Activated CD8-positive, alpha-beta memory T cell treated with anti-CD3 and anti-CD28 coated beads for 4 hours (primary cell): Measurements from ENCODE around the gene CAMP.
"Not testable (repeated sequence)": the region's sequence is repeated elsewhere in the genome, so short reads cannot be mapped to it uniquely, and the experiment has no call there.

Source experiments
- DNase-seq, 2 donors: peaks; one replicate each; pipeline ENCODE4 v3.0.0-alpha.2; 2020; ENCODE audit warnings: low read depth in 2 of 2

CAMP gene

DNA sequence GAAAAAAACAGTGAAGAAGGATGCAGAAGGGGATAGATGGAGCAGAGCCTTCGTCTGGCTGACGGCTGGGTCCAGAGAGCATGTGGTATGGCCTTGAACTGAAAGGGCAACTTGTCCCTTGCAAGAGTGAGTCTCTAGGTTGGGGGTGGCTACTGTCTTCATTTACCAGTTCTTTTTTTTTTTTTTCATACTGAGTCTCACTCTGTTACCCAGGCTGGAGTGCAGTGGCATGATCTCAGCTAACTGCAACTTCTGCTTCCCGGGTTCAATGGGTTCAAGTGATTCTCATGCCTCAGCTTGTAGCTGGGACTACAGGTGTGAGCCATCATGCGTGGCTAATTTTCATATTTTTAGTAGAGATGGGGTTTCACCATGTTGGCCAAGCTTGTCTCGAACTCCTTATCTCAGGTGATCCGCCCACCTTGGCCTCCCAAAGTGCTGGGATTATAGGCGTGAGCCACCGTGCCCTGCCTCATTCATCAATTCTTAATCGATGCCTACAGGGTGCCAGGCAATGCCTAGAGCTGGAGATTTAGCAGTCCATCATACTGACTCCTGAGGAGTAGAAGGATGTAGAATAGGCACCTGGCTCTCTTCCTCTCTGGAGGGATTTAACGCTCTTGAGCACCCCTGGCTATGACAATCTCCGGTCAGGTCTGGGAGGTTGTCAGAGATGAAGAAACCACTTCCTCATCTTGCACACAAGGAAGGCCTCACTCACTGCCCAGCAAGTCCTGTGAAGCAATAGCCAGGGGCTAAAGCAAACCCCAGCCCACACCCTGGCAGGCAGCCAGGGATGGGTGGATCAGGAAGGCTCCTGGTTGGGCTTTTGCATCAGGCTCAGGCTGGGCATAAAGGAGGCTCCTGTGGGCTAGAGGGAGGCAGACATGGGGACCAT is at the start of gene CAMP:
CAMP (plus strand) TSS at position 880 of the 898 bp plus-strand sequence; CDS start at position 897, 17 bp downstream.
- no peak for DNase-seq

GRCh38 chr3:48178072-48178471 is 45.2 kb upstream of the CAMP start:
- no peak for DNase-seq

- DNase-seq = no peak
These were observed 43.3 kb upstream of the CAMP start for GRCh38 chr3:48180021-48180420.

DNA sequence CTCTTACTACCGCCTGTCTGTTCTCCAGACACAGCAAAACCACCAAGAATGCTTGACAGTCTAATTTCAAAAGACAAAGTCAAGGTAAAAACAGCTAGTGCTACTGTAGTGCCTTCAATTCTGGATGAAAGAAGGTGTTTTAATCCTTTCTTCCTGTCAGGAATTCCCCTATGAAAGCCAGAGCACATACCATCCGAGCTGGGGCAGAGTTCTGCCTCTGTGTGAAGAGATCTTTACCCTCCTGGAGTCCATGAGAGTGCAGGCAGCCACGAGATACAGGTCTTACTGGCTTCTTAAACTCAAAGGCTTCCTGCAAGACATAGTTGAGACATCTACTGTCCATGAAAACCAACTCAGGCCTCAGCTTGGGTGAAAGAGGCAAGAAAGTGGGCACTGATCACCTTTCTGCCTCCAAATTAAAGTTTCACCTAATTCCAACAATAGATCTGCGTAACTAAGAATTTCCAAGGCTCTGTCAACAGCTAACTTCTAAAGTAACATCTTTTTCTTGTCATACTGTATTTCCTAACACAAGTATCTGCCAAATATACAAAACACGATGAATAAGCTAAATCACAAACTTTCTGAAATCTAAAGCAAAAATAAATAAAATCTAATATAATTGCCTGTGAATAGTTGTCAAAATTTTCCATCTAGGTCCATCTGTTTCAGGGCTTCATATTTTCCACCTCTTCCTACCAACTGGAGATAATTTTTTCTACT is 42.6 kb upstream of the CAMP start:
- no peak for DNase-seq

GRCh38 chr3:48184299-48184698 is 39.0 kb upstream of the CAMP start:
- DNase-seq = no peak

DNA sequence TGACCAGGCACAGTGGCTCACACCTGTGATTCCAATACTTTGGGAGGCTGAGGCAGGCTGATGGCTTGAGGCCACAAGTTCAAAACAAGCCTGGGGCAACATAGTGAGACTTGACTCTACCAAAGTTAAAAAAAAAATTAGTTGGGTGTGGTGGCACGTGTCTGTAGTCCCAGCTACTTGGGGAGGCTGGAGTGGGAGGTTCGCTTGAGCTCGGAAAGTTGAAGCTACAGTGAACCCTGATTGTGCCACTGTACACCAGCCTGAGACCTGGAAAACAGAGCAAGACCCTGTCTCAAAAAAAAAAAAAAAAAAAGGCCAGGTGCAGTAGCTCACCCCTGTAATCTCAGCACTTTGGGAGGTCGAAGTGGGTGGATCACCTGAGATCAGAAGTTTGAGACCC is 38.2 kb upstream of the CAMP start:
- no peak for DNase-seq

DNA sequence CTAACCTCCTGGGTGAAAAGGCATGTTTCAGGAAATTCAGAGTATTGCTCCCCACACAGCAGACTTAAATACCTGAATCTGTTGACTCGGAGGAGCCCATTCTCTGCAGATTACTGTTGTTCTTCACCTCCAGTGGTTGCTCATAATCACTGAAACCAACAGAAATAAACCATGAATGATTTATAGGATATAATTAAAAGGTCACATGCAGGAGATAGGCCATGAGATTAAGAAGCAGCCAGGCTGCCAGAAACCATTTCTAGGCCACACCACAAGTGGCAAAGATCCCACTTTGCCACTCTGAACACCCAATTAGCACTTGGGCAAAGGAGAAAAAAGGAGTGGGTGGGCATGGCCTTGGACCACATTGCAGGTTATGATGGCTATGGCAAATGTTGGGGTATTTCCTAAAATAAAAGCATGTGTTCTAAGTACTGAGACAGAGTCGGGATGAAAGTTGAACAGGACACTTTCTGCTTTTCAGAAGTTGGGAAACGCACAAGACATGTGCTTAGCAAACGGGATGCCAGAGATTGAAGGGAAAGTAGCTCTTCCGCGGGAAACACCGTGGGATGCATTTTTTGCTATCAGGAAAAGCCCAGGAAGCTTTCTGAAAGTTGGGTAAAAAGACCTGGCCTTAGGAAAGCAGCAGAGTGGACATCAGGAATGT is 36.5 kb upstream of the CAMP start:
- DNase-seq = no peak

DNA sequence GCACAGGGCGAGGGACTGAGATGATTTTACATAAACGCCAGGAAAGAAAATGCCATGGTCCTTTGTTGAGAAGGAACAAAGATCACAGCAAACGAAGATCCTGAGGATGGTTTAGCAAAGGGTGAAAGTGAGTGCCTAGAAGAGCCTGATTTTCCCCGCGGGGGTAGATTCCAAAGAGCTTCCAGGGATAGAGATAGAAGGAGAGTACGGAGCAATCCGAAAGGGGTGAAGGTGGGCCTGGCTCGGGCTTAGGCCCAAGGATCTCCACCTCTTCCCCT is 36.1 kb upstream of the CAMP start:
- DNase-seq = no peak

GRCh38 chr3:48187579-48188265 is 35.6 kb upstream of the CAMP start:
- DNase-seq = no peak

GRCh38 chr3:48188266-48189201 is 34.8 kb upstream of the CAMP start, which contains the start of gene CDC25A:
TSS of gene CDC25A (minus strand) at chr3:48188417. CDS start at chr3:48187947, 470 bp downstream.
- peak; percentile 84 to 88 for DNase-seq

DNA sequence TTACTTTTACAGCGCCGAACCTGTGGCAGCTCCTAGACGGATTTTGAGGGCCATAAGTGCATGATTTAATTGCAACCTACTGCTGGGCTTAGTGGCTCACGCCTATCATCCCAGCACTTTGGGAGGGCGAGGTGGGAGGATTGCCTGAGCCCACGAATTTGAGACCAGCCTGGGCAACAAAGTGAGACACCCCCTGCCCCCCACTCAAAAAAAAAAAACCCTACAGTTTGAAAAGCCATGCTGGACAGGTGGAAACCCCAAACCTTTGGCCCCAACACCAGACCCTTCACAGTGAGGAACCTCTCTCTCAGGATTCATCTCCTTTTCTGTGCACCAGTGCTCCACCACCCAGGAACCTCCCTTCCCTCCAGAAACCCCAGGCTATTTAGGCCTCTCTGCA is 34.0 kb upstream of the CAMP start:
- DNase-seq = no peak

- no peak for DNase-seq
These were observed 32.4 kb upstream of the CAMP start for GRCh38 chr3:48190911-48191310.

GRCh38 chr3:48194446-48195071 is 28.7 kb upstream of the CAMP start:
- DNase-seq = no peak

DNA sequence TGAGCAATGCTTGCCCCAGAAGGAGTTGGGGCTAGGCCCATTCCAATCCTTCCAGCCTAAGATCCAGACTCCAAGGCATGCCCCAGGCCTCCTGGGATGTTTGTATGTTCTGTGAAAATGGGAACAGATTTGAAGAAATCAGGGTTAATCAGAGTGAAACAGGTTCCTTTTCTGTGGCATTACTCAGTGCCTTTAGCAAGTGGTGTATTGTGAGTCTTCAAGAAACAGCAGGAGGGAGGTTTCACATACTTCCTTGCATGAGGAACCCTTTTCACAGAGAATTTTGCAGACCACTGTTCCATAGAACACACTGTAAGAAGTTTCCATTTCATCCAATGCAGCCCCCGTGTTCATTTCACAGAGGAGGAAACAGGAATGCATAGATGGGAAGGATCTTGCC is 26.7 kb upstream of the CAMP start:
- DNase-seq = no peak

DNA sequence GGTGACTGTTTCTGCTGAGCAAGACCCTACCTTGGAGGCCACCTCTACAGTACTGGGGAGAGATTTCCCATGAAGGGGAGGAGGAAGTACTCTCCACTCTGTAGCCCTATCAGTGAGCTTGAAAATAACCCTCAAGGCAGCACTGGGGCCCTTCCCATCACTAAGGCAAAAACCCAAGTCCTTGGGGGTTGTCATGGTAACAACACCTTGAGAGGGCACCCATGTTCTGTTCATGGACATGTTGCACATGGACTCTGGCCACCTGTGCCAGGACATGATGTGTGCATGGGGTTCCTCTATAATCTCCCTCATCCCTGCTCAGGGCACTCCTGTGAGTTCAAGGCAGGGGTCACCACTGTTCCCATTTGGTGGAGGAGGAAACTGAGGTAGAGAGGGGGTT is 24.2 kb upstream of the CAMP start:
- DNase-seq = no peak

GRCh38 chr3:48202632-48203031 is 20.7 kb upstream of the CAMP start:
- DNase-seq = no peak

DNA sequence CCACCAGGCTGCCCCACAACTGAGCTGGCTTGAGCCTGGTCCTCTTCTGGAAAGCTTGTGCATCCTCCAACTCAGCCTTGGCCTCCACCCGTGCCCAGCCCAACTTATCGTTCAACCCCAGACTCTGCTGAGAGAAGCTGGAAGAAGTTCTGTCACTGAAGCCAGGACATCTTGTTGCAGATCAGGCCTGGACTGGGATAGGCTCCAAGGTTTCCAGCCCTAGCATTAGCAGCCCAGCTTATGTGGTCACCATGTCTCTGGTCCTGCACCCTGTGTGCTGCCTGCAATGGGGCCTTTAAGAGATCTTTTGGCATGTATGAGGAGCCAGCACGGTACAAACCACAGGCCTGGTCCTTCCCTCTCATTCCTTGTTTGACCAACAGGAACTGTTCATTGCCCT is 15.2 kb upstream of the CAMP start:
- no peak for DNase-seq

GRCh38 chr3:48209445-48209844 is 13.8 kb upstream of the CAMP start:
- no peak for DNase-seq

- DNase-seq = not testable (repeated sequence)
These were observed 12.8 kb upstream of the CAMP start for GRCh38 chr3:48210534-48210933.

DNA sequence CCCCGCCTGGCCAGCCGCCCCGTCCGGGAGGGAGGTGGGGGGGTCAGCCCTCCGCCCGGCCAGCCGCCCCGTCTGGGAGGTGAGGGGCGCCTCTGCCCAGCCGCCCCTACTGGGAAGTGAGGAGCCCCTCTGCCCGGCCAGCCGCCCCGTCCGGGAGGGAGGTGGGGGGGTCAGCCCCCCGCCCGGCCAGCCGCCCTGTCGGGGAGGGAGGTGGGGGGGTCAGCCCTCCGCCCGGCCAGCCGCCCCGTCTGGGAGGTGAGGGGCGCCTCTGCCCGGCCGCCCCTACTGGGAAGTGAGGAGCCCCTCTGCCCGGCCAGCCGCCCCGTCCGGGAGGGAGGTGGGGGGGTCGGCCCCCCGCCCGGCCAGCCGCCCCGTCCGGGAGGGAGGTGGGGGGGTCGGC is 11.5 kb upstream of the CAMP start:
- DNase-seq = not testable (repeated sequence)
